ENCODE measurements around the gene WNT1. TPM values are rescaled to one million over a fixed set of nuclear protein-coding genes. Genes with fewer than 3 reads are reported as not detected.

WNT1 gene
- total RNA-seq, 4 donors from 2014 or later: not detected

GRCh38 chr12:48961331-48961730 is 16.8 kb upstream of the WNT1 start:
- Histone ChIP-seq H3K4me1 (peaks cover 9 to 10% of the 10 kb centered on the region in 2 donors), H3K27me3 (peaks cover 0 to 5% (median 4%) of the 10 kb centered on the region in 3 donors), H3K9me3 (no peaks in the 10 kb centered on the region), H3K4me3 (no peak overlapping the region), H3K36me3 (no peaks in the 10 kb centered on the region), H3K27ac (no peak overlapping the region)
- intact Hi-C loops (cut with DNase I; ENCODE audit: low total_unique reads): no loop called here
- in situ Hi-C loops (cut with MboI; ENCODE audit: low sequenced_read_pairs in 4 of 4): no loop called here
- TF ChIP-seq POLR2A (IDR thresholded peaks at IDR 0.05) (no peak), CTCF (IDR thresholded peaks at IDR 0.05 in 4 of 5, conservative IDR thresholded peaks at IDR 0.05 in 1 of 5) (no peak)
- ATAC-seq (no peak), DNase-seq (no peak)

GRCh38 chr12:48961801-48962200 is 16.3 kb upstream of the WNT1 start:
- H3K27me3 ChIP-seq: peaks cover 0 to 5% (median 4%) of the 10 kb centered on the region in 3 donors
- no peaks in the 10 kb centered on the region for H3K9me3 ChIP-seq
- TF ChIP-seq POLR2A (IDR thresholded peaks at IDR 0.05) (no peak), CTCF (IDR thresholded peaks at IDR 0.05 in 4 of 5, conservative IDR thresholded peaks at IDR 0.05 in 1 of 5) (no peak)
- H3K4me3 ChIP-seq: no peak overlapping the region
- DNase-seq (no peak), ATAC-seq (no peak)
- peaks cover 5 to 7% of the 10 kb centered on the region in 2 donors for H3K4me1 ChIP-seq
- in situ Hi-C loops (cut with MboI; ENCODE audit: low sequenced_read_pairs in 4 of 4): no loop called here
- intact Hi-C loops (cut with DNase I; ENCODE audit: low total_unique reads): no loop called here
- H3K36me3 ChIP-seq: no peaks in the 10 kb centered on the region
- H3K27ac ChIP-seq: no peak overlapping the region

GRCh38 chr12:48965298-48965838 is 12.8 kb upstream of the WNT1 start:
- Histone ChIP-seq H3K9me3 (no peaks in the 10 kb centered on the region), H3K27ac (no peak overlapping the region), H3K36me3 (no peaks in the 10 kb centered on the region), H3K4me3 (no peak overlapping the region), H3K4me1 (no peaks in the 10 kb centered on the region), H3K27me3 (peaks cover 13 to 19% (median 16%) of the 10 kb centered on the region in 3 donors)
- no peak for ATAC-seq
- no peak for DNase-seq
- in situ Hi-C loops (cut with MboI; ENCODE audit: low sequenced_read_pairs in 4 of 4) (no loop called here), intact Hi-C loops (cut with DNase I; ENCODE audit: low total_unique reads) (no loop called here)
- TF ChIP-seq CTCF (IDR thresholded peaks at IDR 0.05 in 4 of 5, conservative IDR thresholded peaks at IDR 0.05 in 1 of 5): no peak

- ATAC-seq (no peak), DNase-seq (no peak)
- Histone ChIP-seq H3K9me3 (no peaks in the 10 kb centered on the region), H3K27me3 (peaks cover 20 to 26% (median 26%) of the 10 kb centered on the region in 3 donors), H3K36me3 (no peaks in the 10 kb centered on the region), H3K27ac (no peak overlapping the region), H3K4me3 (no peak overlapping the region), H3K4me1 (peaks cover under 1 to 3% of the 10 kb centered on the region in 2 donors)
- in situ Hi-C loops (cut with MboI; ENCODE audit: low sequenced_read_pairs in 4 of 4): no loop called here
- no peak for TF ChIP-seq POLR2A (IDR thresholded peaks at IDR 0.05)
- TF ChIP-seq CTCF (IDR thresholded peaks at IDR 0.05 in 4 of 5, conservative IDR thresholded peaks at IDR 0.05 in 1 of 5): no peak
- intact Hi-C loops (cut with DNase I; ENCODE audit: low total_unique reads): no loop called here
Observed at GRCh38 chr12:48966177-48966895, 11.8 kb upstream of the WNT1 start.
